Hair follicular keratinocyte (primary cell): ENCODE data around the gene MALSU1. TPM values are rescaled to one million over a fixed set of nuclear protein-coding genes. Genes with fewer than 3 reads are reported as not detected.

Experiments used
- total RNA-seq: library from RNA; depleted of rRNA; stranded (reverse); fragments of >200 nt; gene quantifications from 2 replicates; pipeline ENCODE4 v1.2.3, GENCODE V29; 2015

Gene MALSU1
- 54.6 and 91.9 TPM in 2 replicates for total RNA-seq

DNA sequence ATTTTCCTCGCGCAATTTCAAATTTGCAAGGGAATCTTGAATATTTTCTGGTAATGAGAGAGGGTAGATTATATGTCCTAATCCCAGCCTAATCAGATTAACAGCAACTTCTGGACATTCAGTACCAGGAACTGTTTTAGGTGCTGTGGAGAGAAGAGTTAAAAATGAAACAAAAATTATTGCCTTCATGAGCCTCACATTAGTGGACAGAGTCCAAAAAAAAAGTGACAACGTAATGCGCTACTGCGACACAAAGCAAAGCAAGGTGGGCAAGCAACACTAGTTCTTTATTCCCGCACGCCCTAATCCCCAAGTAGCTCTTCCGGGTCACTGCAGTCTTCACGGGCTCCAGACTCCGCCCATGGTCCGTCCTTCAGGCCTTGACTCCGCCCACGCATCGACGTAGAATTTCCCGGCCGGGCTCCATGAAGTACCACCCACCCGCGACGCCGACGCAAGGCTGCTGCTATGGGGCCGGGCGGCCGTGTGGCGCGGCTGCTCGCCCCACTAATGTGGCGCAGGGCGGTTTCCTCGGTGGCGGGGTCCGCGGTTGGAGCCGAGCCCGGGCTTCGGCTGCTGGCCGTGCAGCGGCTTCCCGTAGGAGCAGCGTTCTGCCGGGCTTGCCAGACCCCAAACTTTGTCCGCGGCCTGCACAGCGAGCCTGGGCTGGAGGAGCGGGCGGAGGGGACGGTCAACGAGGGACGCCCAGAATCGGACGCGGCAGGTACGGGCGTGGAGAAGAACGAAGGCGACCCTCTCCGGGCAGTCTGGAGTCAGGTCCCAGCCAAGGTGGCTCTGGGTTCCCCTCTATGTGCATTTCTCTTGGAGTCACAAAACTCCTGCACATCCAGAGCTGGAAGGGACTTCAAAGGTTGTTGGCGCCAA lies at the start of gene MALSU1:
MALSU1 (plus strand) TSS at position 455 of the 885 bp plus-strand sequence; CDS start at position 469, 14 bp downstream.

Other genes starting within 250 kb of the MALSU1 start
- gene KLHL7, start 193.6 kb upstream of the MALSU1 start, total RNA-seq = 34.4 and 34.8 TPM in 2 replicates
- gene NUP42, start 117.3 kb upstream of the MALSU1 start, total RNA-seq = 19.0 and 39.1 TPM in 2 replicates
- 1.9 and 2.9 TPM in 2 replicates for gene GPNMB, start 52.6 kb upstream of the MALSU1 start, total RNA-seq
- gene IGF2BP3, start 171.2 kb downstream of the MALSU1 start, total RNA-seq = 12.0 and 14.0 TPM in 2 replicates
- 11.3 and 15.0 TPM in 2 replicates for gene TRA2A, start 232.6 kb downstream of the MALSU1 start, total RNA-seq